ENCODE data around the gene DLG4.
"Not testable (repeated sequence)": the region's sequence is repeated elsewhere in the genome, so short reads cannot be mapped to it uniquely, and the experiment has no call there.

The DLG4 gene

GRCh38 chr17:7184091-7184488 is 35.5 kb downstream of the DLG4 start:
- DNase-seq (ENCODE audit: low read depth in 2 of 2) = no peak

- no peak for DNase-seq (ENCODE audit: low read depth in 2 of 2)
Observed at GRCh38 chr17:7183433-7184090, 36.1 kb downstream of the DLG4 start.

GRCh38 chr17:7182101-7182500 is 37.5 kb downstream of the DLG4 start:
- DNase-seq (ENCODE audit: low read depth in 2 of 2) = not testable (repeated sequence)

GRCh38 chr17:7179317-7180254 is 40.0 kb downstream of the DLG4 start, which contains the start of gene ASGR1:
TSS of gene ASGR1 (minus strand) at chr17:7179370. CDS start at chr17:7178563, 807 bp downstream.
- no peak for DNase-seq (ENCODE audit: low read depth in 2 of 2)

- DNase-seq (ENCODE audit: low read depth in 2 of 2) = no peak
Observed at GRCh38 chr17:7178973-7179316, 40.7 kb downstream of the DLG4 start.

GRCh38 chr17:7177954-7178477 is 41.6 kb downstream of the DLG4 start:
- DNase-seq (ENCODE audit: low read depth in 2 of 2) = no peak

- peak; percentile 51 to 53 for DNase-seq (ENCODE audit: low read depth in 2 of 2)
Observed at GRCh38 chr17:7177191-7177953, 42.3 kb downstream of the DLG4 start.

- no peak for DNase-seq (ENCODE audit: low read depth in 2 of 2)
Observed at GRCh38 chr17:7176841-7177190, 42.8 kb downstream of the DLG4 start.

- DNase-seq (ENCODE audit: low read depth in 2 of 2) = no peak
Observed at GRCh38 chr17:7176107-7176840, 43.4 kb downstream of the DLG4 start.

GRCh38 chr17:7175330-7175733 is 44.3 kb downstream of the DLG4 start:
- DNase-seq (ENCODE audit: low read depth in 2 of 2) = no peak

GRCh38 chr17:7174603-7175326 is 44.9 kb downstream of the DLG4 start:
- DNase-seq (ENCODE audit: low read depth in 2 of 2) = no peak

GRCh38 chr17:7173687-7174602 is 45.7 kb downstream of the DLG4 start:
- DNase-seq (ENCODE audit: low read depth in 2 of 2) = peak; percentile 8 to 27

GRCh38 chr17:7172522-7173191 is 47.0 kb downstream of the DLG4 start:
- DNase-seq (ENCODE audit: low read depth in 2 of 2) = not testable (repeated sequence)

GRCh38 chr17:7169565-7169908 is 50.1 kb downstream of the DLG4 start:
- not testable (repeated sequence) for DNase-seq (ENCODE audit: low read depth in 2 of 2)

- not testable (repeated sequence) for DNase-seq (ENCODE audit: low read depth in 2 of 2)
Observed at GRCh38 chr17:7168841-7169564, 50.6 kb downstream of the DLG4 start.

- DNase-seq (ENCODE audit: low read depth in 2 of 2) = no peak
Observed at GRCh38 chr17:7167832-7168231, 51.8 kb downstream of the DLG4 start.

- no peak for DNase-seq (ENCODE audit: low read depth in 2 of 2)
Observed at GRCh38 chr17:7166873-7167272, 52.8 kb downstream of the DLG4 start.

- DNase-seq (ENCODE audit: low read depth in 2 of 2) = not testable (repeated sequence)
Observed at GRCh38 chr17:7159571-7159970, 60.1 kb downstream of the DLG4 start.
